ENCODE data around the gene LRRC56.

LRRC56 gene

GRCh38 chr11:536841-537621 is at the start of gene LRRC56:
LRRC56 (plus strand) TSS chr11:537527; CDS start chr11:540685, 3,158 bp downstream.
- no peak for DNase-seq (ENCODE audit: low read depth)

- no peak for DNase-seq (ENCODE audit: low read depth)
Observed at GRCh38 chr11:487571-488021, 49.7 kb upstream of the LRRC56 start.

GRCh38 chr11:488062-488461 is 49.3 kb upstream of the LRRC56 start:
- DNase-seq (ENCODE audit: low read depth) = no peak

- no peak for DNase-seq (ENCODE audit: low read depth)
Observed at GRCh38 chr11:488579-488978, 48.7 kb upstream of the LRRC56 start.

GRCh38 chr11:488992-489391 is 48.3 kb upstream of the LRRC56 start:
- DNase-seq (ENCODE audit: low read depth) = no peak

- DNase-seq (ENCODE audit: low read depth) = no peak
Observed at GRCh38 chr11:489610-490185, 47.6 kb upstream of the LRRC56 start.

- no peak for DNase-seq (ENCODE audit: low read depth)
Observed at GRCh38 chr11:490186-490929, 47.0 kb upstream of the LRRC56 start.

- no peak for DNase-seq (ENCODE audit: low read depth)
Observed at GRCh38 chr11:490930-491260, 46.4 kb upstream of the LRRC56 start.

- DNase-seq (ENCODE audit: low read depth) = no peak
Observed at GRCh38 chr11:491358-491757, 46.0 kb upstream of the LRRC56 start.

GRCh38 chr11:492427-493226 is 44.7 kb upstream of the LRRC56 start:
- DNase-seq (ENCODE audit: low read depth) = no peak

GRCh38 chr11:494761-495536 is 42.4 kb upstream of the LRRC56 start:
- DNase-seq (ENCODE audit: low read depth) = no peak

- no peak for DNase-seq (ENCODE audit: low read depth)
Observed at GRCh38 chr11:495537-495931, 41.8 kb upstream of the LRRC56 start.

- no peak for DNase-seq (ENCODE audit: low read depth)
Observed at GRCh38 chr11:496834-497564, 40.3 kb upstream of the LRRC56 start.

- DNase-seq (ENCODE audit: low read depth) = no peak
Observed at GRCh38 chr11:497565-498296, 39.6 kb upstream of the LRRC56 start.

- no peak for DNase-seq (ENCODE audit: low read depth)
Observed at GRCh38 chr11:498297-499181, 38.8 kb upstream of the LRRC56 start.

GRCh38 chr11:499201-500076 is 37.9 kb upstream of the LRRC56 start:
- no peak for DNase-seq (ENCODE audit: low read depth)

- no peak for DNase-seq (ENCODE audit: low read depth)
Observed at GRCh38 chr11:501001-501682, 36.2 kb upstream of the LRRC56 start.

All from CMK (cell line).